ENCODE results near the gene PCP4L1.
A peak's percentile ranks its signal among the peaks of the same experiment; 100 is the strongest.
"Not testable (repeated sequence)": the region's sequence is repeated elsewhere in the genome, so short reads cannot be mapped to it uniquely, and the experiment has no call there.

PCP4L1 gene

GRCh38 chr1:161258439-161259344 lies at the start of gene PCP4L1:
Gene PCP4L1, plus strand, starts transcription at chr1:161258745. Its CDS starts 230 bp downstream, at chr1:161258975.
- DNase-seq, result peak; percentile 30

GRCh38 chr1:161209790-161210409 lies 48.6 kb upstream of the PCP4L1 start:
- DNase-seq, result peak; percentile 78

GRCh38 chr1:161214369-161214768 lies 44.2 kb upstream of the PCP4L1 start:
- DNase-seq, result no peak

- DNase-seq, result peak; percentile 35
Observed at GRCh38 chr1:161215076-161215475, 43.5 kb upstream of the PCP4L1 start, which contains the start of gene FCER1G. Gene FCER1G, plus strand, starts transcription at chr1:161215295. Its CDS starts 27 bp downstream, at chr1:161215322.

- no peak for DNase-seq
Observed at GRCh38 chr1:161216945-161217712, 41.4 kb upstream of the PCP4L1 start.

- no peak for DNase-seq
Observed at GRCh38 chr1:161217831-161218230, 40.7 kb upstream of the PCP4L1 start.

GRCh38 chr1:161218301-161219077 lies 40.1 kb upstream of the PCP4L1 start:
- DNase-seq, result no peak

GRCh38 chr1:161219078-161219892 lies 39.3 kb upstream of the PCP4L1 start:
- no peak for DNase-seq

GRCh38 chr1:161220002-161220401 lies 38.5 kb upstream of the PCP4L1 start:
- DNase-seq, result no peak

GRCh38 chr1:161222175-161223019 lies 36.1 kb upstream of the PCP4L1 start:
- no peak for DNase-seq

- no peak for DNase-seq
Observed at GRCh38 chr1:161223805-161224694, 34.5 kb upstream of the PCP4L1 start.

GRCh38 chr1:161224695-161225087 lies 33.9 kb upstream of the PCP4L1 start:
- not testable (repeated sequence) for DNase-seq

GRCh38 chr1:161225178-161225533 lies 33.4 kb upstream of the PCP4L1 start:
- DNase-seq, result no peak

- peak; percentile 100 for DNase-seq
Observed at GRCh38 chr1:161225534-161226319, 32.8 kb upstream of the PCP4L1 start, which contains the start of gene TOMM40L. Gene TOMM40L, plus strand, starts transcription at chr1:161226060. Its CDS starts 430 bp downstream, at chr1:161226490.

- peak; percentile 23 for DNase-seq
Observed at GRCh38 chr1:161226320-161226711, 32.2 kb upstream of the PCP4L1 start.

- DNase-seq, result peak; percentile 22
Observed at GRCh38 chr1:161226759-161227158, 31.8 kb upstream of the PCP4L1 start.

- DNase-seq, result peak; percentile 89
Observed at GRCh38 chr1:161227196-161227871, 31.2 kb upstream of the PCP4L1 start.

- DNase-seq, result no peak
Observed at GRCh38 chr1:161228032-161228431, 30.5 kb upstream of the PCP4L1 start.
